HG02642 (cell line): ENCODE data around the gene SPATA19.
"Not testable (repeated sequence)": the region's sequence is repeated elsewhere in the genome, so short reads cannot be mapped to it uniquely, and the experiment has no call there.

Source experiments
- ATAC-seq: cut with Tn5 transposase; IDR thresholded peaks from one replicate; pipeline ENCODE4 v1.9.1; 2021; ENCODE audit warnings: mild to moderate bottlenecking; ENCODE audit not compliant: unreplicated experiment, poor library complexity

The SPATA19 gene

GRCh38 chr11:133845413-133845812, at the start of gene SPATA19:
Gene SPATA19, minus strand, starts transcription at chr11:133845513. Its CDS starts 67 bp downstream, at chr11:133845446.
- no peak for ATAC-seq

GRCh38 chr11:133895061-133895479, 49.8 kb upstream of the SPATA19 start:
- peak; percentile 69 for ATAC-seq

DNA sequence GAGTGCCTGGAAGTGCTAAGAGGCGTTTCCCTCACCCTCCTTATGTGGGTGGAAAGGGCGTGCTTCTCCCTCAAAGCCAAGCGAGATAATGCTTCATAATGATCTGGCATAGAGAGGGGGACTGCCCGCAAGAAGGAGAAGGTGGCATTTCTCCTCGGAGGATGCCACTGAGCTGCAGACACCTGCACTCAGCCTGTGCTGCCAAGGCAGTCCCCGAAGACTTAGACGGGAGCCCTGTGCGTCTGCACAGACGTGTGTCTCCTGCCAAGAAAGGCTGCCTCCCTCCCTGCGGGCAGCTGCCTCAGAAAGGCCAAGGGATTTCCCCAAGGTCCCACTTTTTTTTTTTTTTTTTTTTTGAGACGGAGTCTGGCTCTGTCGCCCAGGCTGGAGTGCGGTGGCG, 48.1 kb upstream of the SPATA19 start:
- no peak for ATAC-seq

- ATAC-seq = no peak
These were observed 47.5 kb upstream of the SPATA19 start for GRCh38 chr11:133892584-133893380.

DNA sequence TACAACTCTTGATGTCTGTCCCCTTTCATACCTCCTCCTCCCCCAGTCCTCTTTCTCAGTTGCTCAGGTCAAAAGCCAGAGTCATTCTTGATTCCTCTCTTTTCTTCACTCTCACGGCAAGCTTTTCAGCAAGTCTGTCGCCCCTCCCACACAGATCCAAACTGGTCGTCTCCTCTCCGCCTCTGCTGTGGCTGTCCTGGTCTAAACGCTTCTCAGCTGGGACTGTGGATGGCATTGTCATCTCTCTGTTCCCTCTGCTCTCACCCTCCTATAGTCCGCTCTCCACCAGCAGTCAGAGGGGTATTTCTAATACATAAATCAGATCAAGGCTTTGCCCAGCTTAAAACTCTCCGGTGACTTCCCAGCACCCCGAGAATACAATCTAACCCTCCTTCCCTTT, 46.8 kb upstream of the SPATA19 start:
- no peak for ATAC-seq

DNA sequence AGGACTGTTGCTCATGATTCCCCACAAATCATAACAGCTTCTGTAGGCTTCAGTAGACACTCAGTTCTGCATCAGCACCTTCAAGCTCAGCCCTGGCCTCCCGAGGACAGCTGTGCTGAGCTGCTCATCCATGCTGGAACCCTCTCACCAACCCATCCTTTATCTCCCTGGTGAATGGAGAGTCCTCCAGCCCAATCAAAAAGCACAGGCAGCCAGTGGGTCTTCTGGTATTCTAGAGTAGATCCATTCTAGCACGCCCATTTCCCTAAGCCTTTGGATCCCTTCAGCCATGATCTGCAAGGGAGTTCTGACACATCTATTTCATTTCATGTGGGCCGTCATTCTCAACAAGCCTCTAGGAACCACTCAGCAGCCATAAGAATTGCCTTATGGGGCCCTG, 44.6 kb upstream of the SPATA19 start:
- ATAC-seq = no peak

DNA sequence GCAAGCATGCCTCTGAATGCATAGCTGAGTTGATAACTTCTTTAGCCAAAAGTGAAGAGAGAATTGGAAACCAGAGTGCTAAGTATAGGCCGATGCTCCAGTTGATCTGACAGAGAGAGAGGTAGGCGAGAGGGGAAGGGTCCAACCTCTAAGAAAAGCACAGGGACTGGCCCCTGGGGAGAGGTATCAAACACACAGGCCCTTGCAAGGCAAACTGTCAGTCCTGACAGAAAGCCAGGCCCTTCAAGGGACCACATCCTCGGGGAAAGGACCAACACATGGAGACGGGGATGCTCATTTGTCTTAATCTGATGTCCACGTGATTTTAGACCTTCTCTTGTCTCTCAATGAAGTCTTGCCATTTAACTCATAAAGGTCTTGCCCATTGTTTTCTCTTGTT, 43.9 kb upstream of the SPATA19 start:
- ATAC-seq = no peak

GRCh38 chr11:133887692-133888332, 42.5 kb upstream of the SPATA19 start:
- ATAC-seq = no peak

- no peak for ATAC-seq
These were observed 40.7 kb upstream of the SPATA19 start for GRCh38 chr11:133886029-133886428.

DNA sequence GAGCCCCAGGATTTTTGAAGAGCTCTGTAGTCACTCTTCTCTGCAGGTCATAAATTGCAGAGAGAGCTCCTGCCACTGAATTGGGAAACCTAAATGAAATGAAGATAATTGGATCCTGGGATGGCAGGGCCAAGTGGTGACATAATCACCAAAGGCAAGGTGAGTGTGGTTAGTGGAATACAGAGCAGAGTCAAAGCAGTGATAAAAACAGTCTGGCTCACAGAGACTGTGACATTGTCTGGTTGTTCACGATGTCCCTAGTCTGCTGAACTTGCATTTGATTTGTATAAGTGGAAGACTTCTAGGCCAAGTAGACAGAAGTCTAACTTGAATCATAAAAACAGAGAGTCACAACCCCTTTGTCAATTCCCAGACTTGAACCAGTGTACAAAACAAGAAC, 26.8 kb upstream of the SPATA19 start:
- no peak for ATAC-seq

- no peak for ATAC-seq
These were observed 22.1 kb upstream of the SPATA19 start for GRCh38 chr11:133867456-133867855.

GRCh38 chr11:133865466-133865865, 20.2 kb upstream of the SPATA19 start:
- ATAC-seq = no peak

DNA sequence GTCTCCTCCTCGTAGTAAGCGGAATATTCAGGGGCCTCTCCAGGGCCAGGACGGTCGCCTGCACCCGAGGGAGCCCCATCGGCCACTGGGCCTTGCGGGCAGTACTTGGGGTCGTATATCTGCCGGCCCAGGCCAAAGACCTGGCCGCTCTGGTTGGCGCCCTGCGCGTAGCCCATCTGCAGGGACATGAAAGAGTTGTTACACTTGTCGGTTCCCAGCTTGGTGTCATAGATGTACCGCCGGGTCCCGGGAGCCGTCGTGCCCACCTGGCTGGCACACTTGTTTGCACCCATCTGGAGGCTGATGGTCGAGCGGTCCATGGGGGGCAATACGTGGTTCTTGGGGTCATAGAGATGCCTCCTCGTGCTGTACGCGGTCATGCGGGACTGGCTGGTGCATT, 19.4 kb upstream of the SPATA19 start:
- ATAC-seq = no peak

- ATAC-seq = no peak
These were observed 14.8 kb upstream of the SPATA19 start for GRCh38 chr11:133860151-133860550.

DNA sequence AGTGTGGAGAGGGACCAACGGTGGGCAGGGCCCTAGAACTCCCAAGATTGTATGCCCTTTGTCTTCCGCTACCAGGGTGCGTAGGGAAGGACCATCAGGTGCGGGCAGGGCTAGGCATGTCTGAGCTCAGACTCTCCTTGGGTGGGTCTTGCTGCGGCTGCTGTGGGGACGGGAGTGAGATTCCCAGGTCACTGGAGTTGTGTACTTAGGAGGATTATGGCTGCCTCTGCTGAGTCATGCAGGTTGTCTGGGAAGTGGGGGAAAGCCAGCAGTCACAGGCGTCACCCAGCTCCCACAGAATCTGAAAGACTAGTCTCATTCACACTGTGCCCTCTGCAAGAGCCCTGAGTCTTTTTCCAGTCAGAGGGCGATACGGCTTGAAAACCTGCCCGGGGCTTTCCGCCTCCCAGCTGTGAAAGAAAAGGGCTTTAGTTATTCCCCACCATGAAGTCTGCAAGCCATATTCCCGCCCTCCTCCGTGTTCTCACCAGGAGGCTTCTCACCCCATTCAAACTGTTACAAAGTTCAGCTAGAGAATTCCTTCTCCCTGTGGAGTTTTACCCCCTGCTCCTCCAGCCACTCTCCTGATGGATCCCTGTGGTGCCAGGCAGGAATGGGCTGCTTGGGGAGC, 9.1 kb upstream of the SPATA19 start:
- not testable (repeated sequence) for ATAC-seq

GRCh38 chr11:133844217-133844616, 1.1 kb downstream of the SPATA19 start:
- no peak for ATAC-seq

- no peak for ATAC-seq
These were observed 1.8 kb downstream of the SPATA19 start for GRCh38 chr11:133843454-133843987.

DNA sequence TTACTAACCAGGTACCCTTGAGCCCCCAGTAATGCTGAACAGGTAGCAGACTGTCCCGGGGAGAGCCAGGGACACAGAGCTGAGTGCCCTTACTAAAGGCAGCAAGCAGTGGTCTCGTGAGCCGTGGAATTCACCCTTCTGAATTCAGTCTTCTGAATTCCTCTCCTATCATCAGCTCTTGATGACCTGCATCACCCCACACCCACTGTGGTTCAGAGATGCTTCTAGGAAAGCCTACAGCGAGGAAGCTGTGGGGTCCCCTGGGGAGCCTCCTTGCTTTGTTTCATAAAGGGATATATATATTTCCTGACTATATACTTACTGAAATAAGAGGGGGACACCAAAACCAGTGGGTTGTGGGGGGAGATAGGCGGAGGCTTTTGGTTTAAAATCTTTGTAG, 2.6 kb downstream of the SPATA19 start:
- no peak for ATAC-seq

DNA sequence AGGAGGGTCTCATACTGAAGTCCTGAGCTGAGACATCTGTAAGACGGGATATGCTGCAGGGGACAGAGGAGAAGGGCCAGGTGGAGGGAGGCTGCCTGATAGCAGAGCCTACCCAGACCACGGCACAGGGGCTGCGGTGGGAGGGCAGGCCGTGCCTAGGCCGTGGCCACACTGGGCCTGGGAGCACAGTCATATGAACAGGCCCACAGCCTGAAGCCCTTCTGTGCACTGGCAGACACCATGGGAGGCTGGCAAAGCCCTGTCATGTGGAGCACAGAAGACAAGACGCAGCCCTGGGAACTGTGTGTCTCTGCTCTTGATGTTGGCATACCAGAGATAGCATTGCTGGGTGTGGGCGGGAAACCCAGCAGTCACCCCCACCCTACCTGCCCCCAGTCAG, 3.3 kb downstream of the SPATA19 start:
- no peak for ATAC-seq

DNA sequence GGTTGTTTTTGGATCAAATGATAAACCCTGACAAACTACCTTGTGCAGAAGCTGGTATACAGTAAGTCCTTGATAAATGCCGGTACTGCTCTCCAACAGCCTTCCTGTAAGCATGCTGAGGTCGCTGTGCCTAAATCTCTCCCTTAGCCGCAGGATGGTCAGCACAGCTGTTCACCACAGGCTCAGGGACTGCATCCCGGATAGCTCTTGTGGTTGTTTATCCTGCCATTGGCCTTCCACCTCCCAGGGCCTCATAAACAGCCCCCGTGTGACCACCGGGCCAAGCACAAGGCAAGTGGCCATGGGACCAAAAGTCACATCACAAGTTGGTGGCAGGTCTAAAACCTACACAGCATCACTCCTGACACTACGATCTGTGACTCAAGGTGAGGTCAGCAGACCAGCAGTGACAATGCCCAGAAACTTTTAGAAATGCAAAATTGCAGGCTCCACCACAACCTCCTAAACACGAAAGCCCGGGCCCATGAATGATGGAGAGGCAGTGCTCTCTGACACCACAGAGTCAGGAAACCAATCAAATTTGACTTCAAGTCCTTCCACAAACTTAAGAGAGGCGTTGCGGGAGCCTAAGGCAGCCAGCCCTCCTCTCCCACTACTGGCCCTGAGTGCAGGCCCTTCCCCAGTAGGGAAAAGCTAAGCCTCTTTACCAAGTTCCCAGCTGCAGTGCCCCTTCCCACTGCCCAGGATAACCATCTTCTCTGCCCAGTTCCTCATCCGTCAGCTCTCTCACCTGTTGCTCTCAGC, 3.9 kb downstream of the SPATA19 start:
- ATAC-seq = no peak
